Right ventricle myocardium superior (tissue), 1 donor: ENCODE measurements around the gene GALR2. TPM values are rescaled to one million over a fixed set of nuclear protein-coding genes. Genes with fewer than 3 reads are reported as not detected.

Source experiments
- ATAC-seq: fragments of 200-7000 bp; cut with Tn5 transposase; one replicate; pipeline ENCODE4 v1.9.1; 2020; ENCODE audit warnings: mild to moderate bottlenecking; ENCODE audit not compliant: poor library complexity
- DNase-seq: peaks from one replicate; pipeline ENCODE4 v3.0.0-alpha.2; 2020
- intact Hi-C: fragments of 100-400 bp; cut with DNase I; formaldehyde crosslinking; loops from one replicate; pipeline ENCODE4 v1.11.2; 2022
- total RNA-seq: library from RNA; stranded (reverse); fragmentation: NEBNext Ultra II Directional; extraction: Animal tissue kit (Norgen Biotek cat#: 25700); gene quantifications from one replicate; pipeline ENCODE4 v1.2.1, GENCODE V29; 2021
- donor health status: DM: no; HTN: yes; CAD: no; lungs with severe emphysema.

Gene GALR2
- total RNA-seq, 1 donor from 2014 or later = not detected

GRCh38 chr17:76089680-76090516 is 15.3 kb downstream of the GALR2 start:
- intact Hi-C loops = no loop called here
- ATAC-seq (peak; percentile 67), DNase-seq (peak; percentile 53)

DNA sequence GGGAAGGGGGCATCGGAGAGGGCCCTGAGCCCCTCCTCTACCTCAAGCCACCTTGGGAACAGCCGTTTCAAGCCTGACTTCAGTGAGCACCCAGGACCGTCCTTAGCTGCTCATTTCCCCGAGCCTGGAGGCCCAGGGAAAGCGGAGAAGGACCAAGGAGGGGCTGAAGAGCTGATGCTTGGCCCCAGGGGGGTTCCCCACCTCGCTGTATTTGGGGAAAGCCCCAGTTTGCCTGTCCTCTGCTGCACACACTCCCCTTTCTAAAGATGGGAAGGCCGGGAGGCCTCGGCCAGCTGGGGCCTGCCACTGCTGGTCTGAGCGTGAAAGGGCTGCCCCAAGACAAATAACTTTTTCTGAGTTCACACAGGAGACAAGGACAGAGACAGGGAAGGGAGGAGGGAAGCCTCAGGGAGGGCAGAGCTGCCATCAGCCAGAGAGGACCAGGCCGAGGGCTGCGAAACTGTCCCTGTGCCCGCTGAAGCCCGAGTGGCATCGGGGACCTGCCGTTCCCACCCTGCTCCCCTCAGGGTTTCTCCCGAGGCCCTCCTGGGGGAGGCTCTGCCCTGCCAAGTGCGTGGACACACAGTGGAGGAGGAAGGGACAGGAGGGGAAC is 16.0 kb downstream of the GALR2 start:
- intact Hi-C loops = no loop called here
- DNase-seq = no peak
- no peak for ATAC-seq

GRCh38 chr17:76091526-76092286 is 17.1 kb downstream of the GALR2 start:
- DNase-seq = no peak
- intact Hi-C loops = no loop called here
- ATAC-seq = no peak

GRCh38 chr17:76092526-76093413 is 18.2 kb downstream of the GALR2 start:
- intact Hi-C loops = no loop called here
- DNase-seq (no peak), ATAC-seq (no peak)

GRCh38 chr17:76094046-76094445 is 19.5 kb downstream of the GALR2 start:
- DNase-seq (no peak), ATAC-seq (no peak)
- intact Hi-C loops = no loop called here

GRCh38 chr17:76095943-76096342 is 21.4 kb downstream of the GALR2 start:
- DNase-seq (no peak), ATAC-seq (no peak)
- intact Hi-C loops = no loop called here

DNA sequence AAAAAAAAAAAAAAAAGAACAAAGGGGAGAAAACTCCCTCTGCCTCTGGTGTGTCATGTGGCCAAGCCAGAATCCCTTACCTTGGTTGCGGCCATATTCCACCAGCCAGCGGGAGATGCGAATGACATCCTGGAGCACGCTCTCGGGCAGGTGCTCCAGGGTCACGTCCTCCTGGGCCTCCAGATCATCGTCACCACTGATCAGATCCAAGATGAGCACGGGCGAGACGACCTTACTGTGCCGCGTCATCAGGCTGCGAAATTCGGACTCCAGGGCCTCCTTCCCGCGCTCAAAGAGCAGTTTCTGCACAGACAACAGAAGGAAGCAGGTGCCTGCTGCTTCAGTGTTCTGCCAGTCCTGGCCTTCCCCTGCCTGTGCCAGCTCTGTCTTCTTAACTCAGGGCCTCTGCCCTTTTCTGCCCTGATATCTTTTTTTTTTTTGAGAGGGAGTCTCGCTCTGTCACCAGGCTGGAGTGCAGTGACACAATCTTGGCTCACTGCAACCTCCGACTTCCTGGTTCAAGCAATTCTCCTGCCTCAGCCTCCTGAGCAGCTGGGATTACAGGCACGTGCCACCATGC is 23.2 kb downstream of the GALR2 start:
- ATAC-seq = peak; percentile 40
- intact Hi-C loops = no loop called here

DNA sequence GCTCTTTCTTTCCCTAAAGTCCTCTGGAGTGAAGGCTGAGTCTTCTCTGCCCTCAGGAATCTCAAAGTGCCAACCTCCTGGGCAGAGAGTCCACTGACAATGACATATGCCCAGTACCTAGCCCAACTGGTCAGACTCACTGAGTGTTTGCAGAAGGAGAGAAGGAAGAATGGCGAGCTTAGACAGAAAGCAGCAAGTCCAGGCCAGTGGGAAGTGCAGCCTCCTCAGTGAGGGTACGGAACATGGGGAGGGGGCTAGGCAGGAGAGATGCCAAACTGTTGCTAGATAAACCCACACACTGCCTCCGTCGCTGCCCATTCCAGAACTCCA is 28.3 kb downstream of the GALR2 start:
- no peak for ATAC-seq
- no peak for DNase-seq

More for the DNA sequence above, 23.2 kb downstream of the GALR2 start:
- no peak for DNase-seq

GRCh38 chr17:76103274-76104139 is 28.9 kb downstream of the GALR2 start, which contains the start of gene EXOC7:
Gene EXOC7 (minus strand): TSS chr17:76103787. CDS start chr17:76103692, 95 bp downstream.
- intact Hi-C loops = no loop called here
- DNase-seq (peak; percentile 95), ATAC-seq (peak; percentile 99)

More for the DNA sequence above, 28.3 kb downstream of the GALR2 start:
- intact Hi-C loops = no loop called here

GRCh38 chr17:76104140-76104895 is 29.7 kb downstream of the GALR2 start:
- ATAC-seq (peak; percentile 9), DNase-seq (no peak)
- intact Hi-C loops = no loop called here

- ATAC-seq (no peak), DNase-seq (no peak)
- intact Hi-C loops = no loop called here
Observed at GRCh38 chr17:76104896-76105231, 30.3 kb downstream of the GALR2 start.

DNA sequence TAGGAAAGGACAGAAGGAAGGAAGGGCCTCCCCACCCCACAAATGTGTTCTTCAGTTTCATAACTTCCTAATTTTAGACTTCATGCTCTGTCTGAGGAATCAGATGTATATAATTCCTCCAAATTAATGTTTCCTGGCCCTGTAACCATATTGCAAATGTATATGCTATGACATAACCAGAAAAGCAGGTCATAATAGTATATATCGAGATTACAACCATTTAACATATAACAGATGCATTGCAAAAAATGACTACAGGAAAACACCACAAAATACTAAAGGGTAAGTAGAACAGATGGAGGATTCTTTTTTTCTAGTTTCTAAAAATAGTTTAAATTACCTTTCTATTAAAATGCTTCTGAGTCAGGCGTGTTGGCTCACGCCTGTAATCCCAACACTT is 32.1 kb downstream of the GALR2 start:
- DNase-seq (no peak), ATAC-seq (no peak)
- intact Hi-C loops = no loop called here

DNA sequence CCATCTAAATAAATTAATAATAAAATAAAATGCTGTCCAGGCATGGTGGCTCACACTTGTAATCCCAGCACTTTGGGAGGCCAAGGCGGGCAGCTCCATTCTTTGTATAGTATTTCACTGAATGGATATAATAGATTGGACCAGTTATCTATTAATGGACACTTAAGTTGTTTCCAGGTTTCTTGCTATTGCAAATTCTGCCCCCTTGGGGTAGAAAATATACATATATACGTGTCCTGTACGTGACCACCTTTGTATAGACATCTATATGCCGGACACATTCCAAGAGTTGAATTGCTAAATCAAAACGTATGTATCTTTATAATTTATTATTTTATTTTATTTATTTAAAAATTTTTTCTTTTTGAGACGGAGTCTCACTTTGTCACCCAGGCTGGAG is 32.9 kb downstream of the GALR2 start:
- ATAC-seq = no peak
- intact Hi-C loops = no loop called here
- DNase-seq = no peak

DNA sequence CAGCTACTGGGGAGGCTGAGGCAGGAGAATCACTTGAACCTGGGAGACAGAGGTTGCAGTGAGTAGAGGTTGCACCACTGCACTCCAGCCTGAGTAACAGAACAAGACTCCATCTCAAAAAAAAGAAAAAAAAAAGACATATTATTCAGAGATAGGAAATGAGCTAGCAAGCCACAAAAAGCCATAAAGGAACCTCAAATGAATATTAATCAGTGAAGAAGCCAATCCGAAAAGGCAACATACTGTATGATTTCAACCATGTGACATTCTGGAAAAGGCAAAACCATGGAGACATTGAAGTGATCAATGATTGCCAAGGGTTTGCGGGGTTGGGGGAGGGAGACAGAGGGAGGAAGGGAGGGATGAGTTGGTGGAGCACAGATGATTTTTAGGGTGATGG is 37.4 kb downstream of the GALR2 start:
- intact Hi-C loops = no loop called here
- ATAC-seq (no peak), DNase-seq (no peak)

GRCh38 chr17:76115138-76115754 is 40.7 kb downstream of the GALR2 start:
- DNase-seq (no peak), ATAC-seq (no peak)
- intact Hi-C loops = no loop called here
